Measurements from ENCODE around the gene PDXDC1. TPM values are rescaled to one million over a fixed set of nuclear protein-coding genes. Genes with fewer than 3 reads are reported as not detected.
"Not testable (repeated sequence)": the region's sequence is repeated elsewhere in the genome, so short reads cannot be mapped to it uniquely, and the experiment has no call there.

Gene PDXDC1
- total and polyA plus RNA-seq, 8 donors: 51.5 to 82.8 (median 72.8) TPM

- H3K9me3 ChIP-seq: no peaks in the 10 kb centered on the region
- no peak for TF ChIP-seq CTCF (IDR thresholded peaks at IDR 0.05)
- no peaks in the 10 kb centered on the region for H3K27me3 ChIP-seq
- ATAC-seq: no peak
- intact Hi-C loops (cut with DNase I): no loop called here
- H3K36me3 ChIP-seq: no peaks in the 10 kb centered on the region
- 92 to 95% methylated on average over 21 of the region's 21 CpGs for WGBS, 2 donors
- no peaks in the 10 kb centered on the region for H3K4me1 ChIP-seq
- H3K27ac ChIP-seq: no peak overlapping the region
- no peak for DNase-seq
- H3K4me3 ChIP-seq: no peak overlapping the region
- no peak for FAIRE-seq
Measured at GRCh38 chr16:15046692-15047376, 72.0 kb downstream of the PDXDC1 start.

- H3K4me1 ChIP-seq: peaks cover 0 to 3% (median 1%) of the 10 kb centered on the region in 3 donors
- FAIRE-seq (no peak), DNase-seq (no peak), ATAC-seq (no peak)
- no peaks in the 10 kb centered on the region for H3K27me3 ChIP-seq
- no peaks in the 10 kb centered on the region for H3K36me3 ChIP-seq
- intact Hi-C loops (cut with DNase I): no loop called here
- H3K27ac ChIP-seq: no peak overlapping the region
- no peak for TF ChIP-seq CTCF (IDR thresholded peaks at IDR 0.05)
- H3K4me3 ChIP-seq: no peak overlapping the region
- WGBS, 2 donors: 88% methylated on average over 3 of the region's 3 CpGs
- no peaks in the 10 kb centered on the region for H3K9me3 ChIP-seq
Measured at GRCh38 chr16:15049581-15050180, 74.9 kb downstream of the PDXDC1 start.

- H3K36me3 ChIP-seq; H3K27ac ChIP-seq; H3K4me1 ChIP-seq; FAIRE-seq; DNase-seq; intact Hi-C loops (cut with DNase I); H3K4me3 ChIP-seq; H3K27me3 ChIP-seq; H3K9me3 ChIP-seq; ATAC-seq: not testable (repeated sequence)
- WGBS, 2 donors: 89 to 97% methylated on average over 1 of the region's 1 CpG
Measured at GRCh38 chr16:15050440-15050839, 75.6 kb downstream of the PDXDC1 start.

- 96 to 98% methylated on average over 9 of the region's 9 CpGs for WGBS, 2 donors
- no peak for TF ChIP-seq CTCF (IDR thresholded peaks at IDR 0.05)
- H3K4me3 ChIP-seq: no peak overlapping the region
- intact Hi-C loops (cut with DNase I): no loop called here
- H3K4me1 ChIP-seq: peaks cover 0 to 5% (median 3%) of the 10 kb centered on the region in 3 donors
- no peaks in the 10 kb centered on the region for H3K9me3 ChIP-seq
- H3K27ac ChIP-seq: no peak overlapping the region
- no peak for DNase-seq
- FAIRE-seq: no peak
- H3K27me3 ChIP-seq: no peaks in the 10 kb centered on the region
- ATAC-seq: no peak
- no peaks in the 10 kb centered on the region for H3K36me3 ChIP-seq
Measured at GRCh38 chr16:15051387-15051951, 76.6 kb downstream of the PDXDC1 start.

- Histone ChIP-seq H3K27ac (no peak overlapping the region), H3K4me1 (peaks cover 0 to 7% (median 3%) of the 10 kb centered on the region in 3 donors), H3K27me3 (no peaks in the 10 kb centered on the region), H3K36me3 (no peaks in the 10 kb centered on the region), H3K9me3 (no peaks in the 10 kb centered on the region), H3K4me3 (no peak overlapping the region)
- ATAC-seq (no peak), FAIRE-seq (no peak), DNase-seq (no peak)
- TF ChIP-seq CTCF (IDR thresholded peaks at IDR 0.05): no peak
- intact Hi-C loops (cut with DNase I): no loop called here
- 69 to 80% methylated on average over 10 of the region's 10 CpGs for WGBS, 2 donors
Measured at GRCh38 chr16:15052747-15053476, 78.1 kb downstream of the PDXDC1 start.
